Measurements from ENCODE around the gene CWC27.
"Not testable (repeated sequence)": the region's sequence is repeated elsewhere in the genome, so short reads cannot be mapped to it uniquely, and the experiment has no call there.

The CWC27 gene

DNA sequence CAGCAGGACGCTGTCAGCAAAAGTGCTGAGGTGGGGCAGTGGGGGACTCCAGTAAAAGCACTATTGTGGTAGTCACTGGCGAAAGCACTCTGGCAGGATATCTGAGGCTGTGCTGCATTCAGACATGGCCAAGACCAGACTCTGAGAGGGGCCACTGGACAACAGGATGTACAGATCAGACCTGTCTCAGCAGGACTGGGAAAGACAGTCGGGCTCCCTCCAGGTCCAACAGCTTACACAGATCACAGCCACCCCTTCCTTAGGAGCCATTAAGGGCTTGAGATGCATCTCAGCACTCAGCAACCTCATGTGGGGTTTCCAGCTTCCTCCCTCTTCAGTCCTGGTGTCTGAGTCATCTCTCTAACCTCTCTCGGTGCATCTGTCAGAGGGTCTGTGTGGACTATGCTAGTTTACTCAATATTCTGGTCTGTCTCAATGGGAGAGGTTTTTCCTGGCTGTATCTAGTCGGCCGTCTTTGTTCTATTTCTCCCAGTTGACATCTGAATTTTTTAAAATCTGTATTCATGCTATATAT, 154.5 kb downstream of the CWC27 start:
- no peak for DNase-seq (ENCODE audit: low read depth, low spot score)

DNA sequence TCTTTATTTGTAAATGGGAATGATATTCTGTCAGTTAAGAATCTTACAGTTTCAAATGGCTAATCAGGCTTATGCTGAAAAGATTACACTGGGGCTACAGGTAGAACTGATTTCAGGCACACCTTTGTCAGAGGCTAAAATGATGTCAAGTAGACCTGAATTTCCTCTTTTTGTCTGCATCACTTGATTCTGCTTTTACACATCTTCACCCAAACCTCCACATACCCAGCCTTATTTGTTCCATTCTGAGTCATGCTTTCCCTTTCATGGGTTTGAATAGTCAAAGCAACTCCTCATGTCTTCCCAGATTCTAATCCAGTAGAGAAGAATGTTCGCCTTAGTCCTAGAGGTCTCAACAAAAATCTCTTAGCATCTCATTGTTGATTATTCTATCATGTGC, 156.4 kb downstream of the CWC27 start:
- no peak for DNase-seq (ENCODE audit: low read depth, low spot score)

DNA sequence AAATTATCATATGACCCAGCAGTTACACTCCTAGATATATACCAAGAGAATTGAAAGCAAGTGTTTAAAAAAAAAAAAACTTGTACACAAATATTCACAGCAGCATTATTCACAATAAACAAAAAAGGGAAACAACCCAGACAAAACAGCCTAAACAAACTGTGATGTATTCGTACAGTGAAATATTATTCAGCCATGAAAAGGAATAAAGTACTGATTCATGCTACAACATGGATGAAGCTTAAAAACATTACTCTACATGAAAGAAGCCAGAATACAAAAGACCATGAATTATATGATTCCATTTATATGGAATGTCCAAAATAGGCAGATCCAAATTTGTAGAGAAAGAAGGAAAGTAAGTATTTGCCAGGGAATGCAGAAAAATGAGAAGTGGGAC, 161.1 kb downstream of the CWC27 start:
- no peak for DNase-seq (ENCODE audit: low read depth, low spot score)

DNA sequence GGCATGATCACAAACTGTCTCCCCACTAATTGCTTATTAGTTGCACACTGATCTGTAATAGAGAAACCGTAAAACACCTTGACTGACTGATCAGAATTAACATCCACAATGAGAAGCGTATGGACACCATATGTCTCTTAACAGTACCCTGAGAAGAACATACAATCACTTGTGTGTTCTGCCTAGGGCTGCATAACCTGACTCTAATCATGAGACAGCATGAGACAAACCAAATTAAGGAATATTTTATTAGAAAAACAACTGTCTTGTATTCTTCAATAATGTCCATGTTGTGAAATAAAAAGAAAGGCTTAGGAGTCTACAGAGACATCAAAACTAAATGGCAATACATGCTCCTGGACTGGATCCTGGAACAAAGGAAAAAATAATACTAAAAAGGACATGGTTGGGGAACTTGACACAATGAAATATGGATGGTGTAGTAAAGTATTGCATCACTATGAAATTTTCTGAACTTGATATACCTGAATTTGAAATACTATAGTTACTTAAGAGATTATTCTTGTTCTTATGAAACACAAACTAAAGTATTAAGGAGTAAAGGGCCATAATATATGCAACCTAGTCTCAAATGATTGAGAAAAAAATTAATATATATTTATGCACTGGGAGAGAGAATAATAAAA, 162.1 kb downstream of the CWC27 start:
- DNase-seq (ENCODE audit: low read depth, low spot score), result no peak

DNA sequence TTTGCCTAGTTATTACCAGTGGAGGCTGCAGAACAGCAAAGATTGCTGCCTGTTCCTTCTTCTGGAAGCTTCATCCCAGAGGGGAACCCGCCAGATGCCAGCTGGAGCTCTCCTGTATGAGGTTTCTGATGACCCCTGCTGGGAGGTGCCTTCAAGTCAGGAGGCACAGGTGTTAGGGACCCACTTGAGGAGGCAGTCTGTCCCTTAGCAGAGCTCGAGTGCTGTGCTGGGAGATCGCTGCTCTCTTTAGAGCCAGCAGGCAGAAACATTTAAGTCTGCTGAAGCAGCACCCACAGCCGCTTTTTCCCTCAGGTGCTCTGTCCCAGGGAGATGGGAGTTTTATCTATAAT, 170.7 kb downstream of the CWC27 start:
- not testable (repeated sequence) for DNase-seq (ENCODE audit: low read depth, low spot score)

DNA sequence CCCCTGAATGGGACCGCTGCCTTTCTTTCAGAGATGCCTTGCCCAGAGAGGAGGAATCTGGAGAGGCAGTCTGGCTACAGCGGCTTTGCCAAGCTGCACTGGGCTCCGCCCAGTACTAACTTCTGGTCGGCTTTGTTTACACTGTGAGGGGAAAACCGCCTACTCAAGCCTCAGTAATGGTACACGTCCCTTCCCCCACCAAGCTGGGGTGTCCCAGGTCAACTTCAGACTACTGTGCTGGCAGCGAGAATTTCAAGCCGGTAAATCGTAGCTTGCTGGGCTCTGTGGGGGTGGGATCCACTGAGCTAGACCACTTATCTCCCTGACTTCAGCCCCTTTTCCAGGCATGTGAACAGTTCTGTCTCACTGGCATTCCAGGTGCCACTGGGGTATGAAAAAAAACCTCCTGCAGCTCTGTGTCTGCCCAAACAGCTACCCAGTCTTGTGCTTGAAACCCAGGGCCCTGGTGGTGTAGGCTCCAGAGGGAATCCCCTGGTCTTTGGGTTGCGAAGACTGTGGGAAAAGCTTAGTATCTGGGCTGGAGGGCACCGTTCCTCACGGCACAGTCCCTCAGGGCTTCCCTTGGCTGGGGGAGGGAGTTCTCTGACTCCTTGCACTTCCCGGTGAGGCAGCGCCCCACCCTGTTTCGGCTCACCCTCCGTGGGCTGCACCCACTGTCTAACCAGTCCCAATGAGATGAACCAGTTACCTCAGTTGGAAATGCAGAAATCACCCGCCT, 171.2 kb downstream of the CWC27 start:
- DNase-seq (ENCODE audit: low read depth, low spot score), result no peak

DNA sequence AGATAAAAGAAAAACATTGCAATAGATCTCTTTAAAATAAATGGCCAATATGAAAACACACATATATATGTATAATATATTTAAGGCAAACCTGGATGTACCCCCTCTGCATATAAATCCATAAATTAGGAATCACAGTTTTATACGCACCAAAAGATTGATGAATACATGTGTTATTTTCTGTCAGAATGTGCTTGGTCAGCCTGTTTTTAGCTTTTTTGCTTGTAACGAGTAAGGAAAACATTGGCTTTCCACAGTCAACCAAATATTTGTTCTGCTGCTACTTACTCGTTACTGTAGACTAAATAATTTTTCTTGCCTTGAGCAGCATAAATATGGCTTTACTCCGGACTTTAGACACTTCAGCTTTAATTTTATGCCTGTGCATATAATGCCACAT, 173.7 kb downstream of the CWC27 start:
- DNase-seq (ENCODE audit: low read depth, low spot score), result no peak

DNA sequence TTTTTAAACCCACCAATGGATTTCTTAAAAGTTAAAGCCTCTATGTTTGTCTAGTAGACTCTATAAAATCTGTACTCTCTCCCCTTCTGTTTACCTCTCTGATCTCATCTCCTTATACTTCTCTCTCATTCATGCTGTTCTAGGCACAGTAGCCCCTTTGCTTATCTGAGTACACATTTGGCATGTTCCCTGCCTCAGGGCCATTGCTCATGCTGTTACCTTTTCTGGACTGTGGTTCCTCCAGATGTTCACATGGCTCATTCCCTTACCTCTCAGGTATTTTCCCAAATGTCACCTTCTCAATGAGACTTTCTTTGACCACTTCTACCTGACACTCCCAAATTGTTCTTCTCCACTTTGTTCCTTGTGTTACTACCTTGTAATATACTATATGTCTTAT, 176.1 kb downstream of the CWC27 start:
- DNase-seq (ENCODE audit: low read depth, low spot score), result no peak

DNA sequence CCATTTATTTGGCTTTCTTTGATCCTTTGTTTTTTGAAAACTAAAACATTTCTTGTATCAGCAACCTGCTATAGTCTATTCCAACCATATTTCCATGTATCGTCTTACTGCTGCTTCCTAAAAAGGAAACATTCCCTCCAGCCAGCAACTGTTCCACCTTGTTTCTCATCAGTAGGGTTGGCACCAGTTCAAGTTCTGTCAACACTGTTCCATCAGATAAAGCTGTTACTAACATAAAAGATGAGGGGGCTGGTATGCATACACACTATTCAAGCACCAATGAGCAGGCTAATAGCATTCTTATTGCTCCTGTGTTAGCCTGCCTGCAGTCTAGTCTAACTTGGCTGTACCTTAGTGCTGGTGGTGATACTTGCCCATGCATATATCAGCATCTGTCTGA, 178.3 kb downstream of the CWC27 start:
- no peak for DNase-seq (ENCODE audit: low read depth, low spot score)

DNA sequence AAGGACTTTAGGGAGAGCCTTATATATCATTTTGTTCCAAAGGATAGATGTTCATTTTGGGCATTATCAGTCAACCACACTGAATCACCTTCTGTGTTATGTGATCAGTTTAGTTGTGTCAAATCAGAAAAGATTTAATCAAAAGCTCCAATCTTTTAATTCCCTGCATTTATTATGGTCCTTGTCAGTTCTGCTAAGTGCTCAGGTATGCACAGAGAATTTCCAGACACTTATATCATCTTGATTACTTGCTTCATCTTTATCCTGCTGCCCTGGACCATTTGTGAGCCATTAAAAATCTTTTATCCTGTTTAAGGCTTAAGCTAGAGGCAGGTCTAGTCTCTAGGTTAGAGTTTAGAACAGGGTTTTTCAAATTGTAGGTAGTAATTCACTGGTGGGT, 179.1 kb downstream of the CWC27 start:
- DNase-seq (ENCODE audit: low read depth, low spot score), result no peak

DNA sequence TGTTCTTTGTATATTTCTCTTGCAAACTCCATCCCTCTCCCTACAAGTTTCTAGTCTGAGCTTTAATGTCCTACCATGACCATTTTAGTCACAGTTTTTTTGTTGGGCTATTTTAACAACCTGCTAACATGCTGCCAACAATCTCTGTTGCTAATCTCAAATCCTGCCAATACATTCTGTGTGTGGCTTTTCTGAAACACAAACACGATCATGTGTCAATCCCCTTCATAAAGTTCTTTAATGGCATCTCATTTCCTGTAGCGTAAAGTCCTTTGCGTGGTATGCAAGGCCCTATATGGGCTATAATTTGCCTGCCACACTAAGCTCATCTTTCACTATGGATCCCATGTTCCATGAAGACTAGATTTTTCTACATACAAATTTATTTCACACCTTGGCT, 180.6 kb downstream of the CWC27 start:
- no peak for DNase-seq (ENCODE audit: low read depth, low spot score)

DNA sequence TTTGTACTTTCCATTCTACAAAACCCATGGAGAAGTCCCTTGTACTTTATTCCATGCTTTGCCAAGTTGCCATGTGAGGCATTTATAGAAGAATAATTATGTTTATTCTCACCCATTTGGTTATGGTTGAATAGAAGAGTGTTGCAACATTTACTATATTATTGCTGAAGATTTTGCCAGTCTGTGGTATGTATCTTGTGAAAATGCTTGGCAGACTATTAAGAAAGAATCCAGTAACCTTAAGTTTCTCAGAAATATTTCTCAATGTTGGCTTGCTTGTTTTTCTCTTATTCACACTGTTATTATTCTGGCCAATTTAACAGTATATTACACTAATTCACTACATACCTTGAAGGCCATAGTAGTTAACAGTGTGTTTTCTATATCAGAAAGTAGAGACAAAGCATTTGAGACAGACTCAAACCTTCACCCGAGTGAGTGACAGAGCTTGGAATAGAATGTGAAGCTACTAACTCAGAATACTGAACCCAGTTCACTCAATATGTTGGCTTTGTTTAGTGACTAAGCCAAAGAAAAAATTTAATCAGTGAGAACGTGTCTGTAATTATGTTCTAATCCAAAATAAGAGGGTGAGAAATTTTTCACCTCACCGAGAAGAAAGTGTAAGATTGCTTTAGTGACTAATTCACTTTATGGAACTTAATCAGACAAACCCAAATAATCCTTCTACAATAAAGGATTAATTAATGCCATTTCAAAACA, 184.4 kb downstream of the CWC27 start:
- DNase-seq (ENCODE audit: low read depth, low spot score), result no peak

DNA sequence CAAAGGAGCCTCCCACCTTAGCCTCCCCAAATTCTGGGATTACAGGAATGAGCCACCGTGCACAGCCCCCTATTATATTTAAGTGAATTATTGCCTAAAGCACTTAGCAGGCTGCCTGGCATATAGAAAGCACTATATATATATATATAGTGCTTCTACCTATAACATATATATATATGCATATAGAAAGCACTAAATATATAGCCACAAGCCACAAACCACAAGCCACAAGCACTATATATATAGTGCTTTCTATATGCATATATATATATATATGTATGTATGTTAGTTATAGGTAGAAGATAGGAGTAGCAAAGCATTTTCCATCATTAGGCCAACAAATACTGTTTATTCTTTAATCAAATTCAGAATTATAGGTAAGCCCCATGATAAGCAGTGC, 185.8 kb downstream of the CWC27 start:
- DNase-seq (ENCODE audit: low read depth, low spot score), result no peak

DNA sequence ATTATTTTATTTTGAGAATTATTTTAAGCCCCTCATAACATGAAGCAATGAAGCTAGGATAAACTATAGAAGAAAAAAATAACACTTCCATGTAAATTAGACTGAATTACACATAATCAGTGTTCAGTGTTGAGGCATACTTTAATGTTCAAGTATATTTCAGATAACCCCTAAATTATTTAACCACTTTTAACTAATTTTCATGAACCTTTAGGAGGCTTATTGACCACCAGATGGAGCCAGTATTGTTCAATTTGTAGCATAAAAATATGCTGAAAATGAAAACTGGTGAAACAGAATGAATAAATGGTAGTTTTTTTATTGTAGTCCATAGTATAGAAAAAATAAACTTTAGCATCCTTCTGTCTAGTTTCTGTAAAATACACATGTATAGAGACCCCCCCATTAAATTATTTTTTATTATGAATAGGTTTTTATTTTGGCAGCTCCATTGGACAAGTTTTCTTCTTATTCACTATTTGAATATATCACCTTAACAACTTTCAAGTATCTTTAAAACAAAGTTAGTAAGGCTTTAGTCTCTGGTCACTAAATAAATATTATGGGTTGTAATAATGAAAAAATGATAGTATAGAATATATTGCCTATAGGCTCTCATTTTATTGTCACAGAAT, 190.1 kb downstream of the CWC27 start:
- no peak for DNase-seq (ENCODE audit: low read depth, low spot score)

DNA sequence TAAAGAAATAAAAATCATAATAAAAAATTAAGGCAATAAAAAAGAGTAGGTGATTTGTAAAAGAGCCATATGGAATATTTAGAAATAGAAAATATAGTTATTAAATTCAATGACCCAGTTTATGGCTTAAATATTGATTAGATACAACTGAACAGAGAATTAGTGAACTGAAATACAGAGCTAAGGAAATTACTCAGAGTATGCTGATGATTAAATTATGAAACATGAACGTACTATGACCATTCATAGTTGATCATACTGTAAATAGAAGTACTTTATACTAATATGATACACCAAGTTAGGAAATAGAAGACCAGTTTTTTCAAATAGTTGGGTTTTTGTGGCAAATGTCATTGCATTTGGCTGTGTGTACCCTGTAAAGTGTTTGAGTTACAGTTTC, 194.5 kb downstream of the CWC27 start:
- DNase-seq (ENCODE audit: low read depth, low spot score), result no peak

DNA sequence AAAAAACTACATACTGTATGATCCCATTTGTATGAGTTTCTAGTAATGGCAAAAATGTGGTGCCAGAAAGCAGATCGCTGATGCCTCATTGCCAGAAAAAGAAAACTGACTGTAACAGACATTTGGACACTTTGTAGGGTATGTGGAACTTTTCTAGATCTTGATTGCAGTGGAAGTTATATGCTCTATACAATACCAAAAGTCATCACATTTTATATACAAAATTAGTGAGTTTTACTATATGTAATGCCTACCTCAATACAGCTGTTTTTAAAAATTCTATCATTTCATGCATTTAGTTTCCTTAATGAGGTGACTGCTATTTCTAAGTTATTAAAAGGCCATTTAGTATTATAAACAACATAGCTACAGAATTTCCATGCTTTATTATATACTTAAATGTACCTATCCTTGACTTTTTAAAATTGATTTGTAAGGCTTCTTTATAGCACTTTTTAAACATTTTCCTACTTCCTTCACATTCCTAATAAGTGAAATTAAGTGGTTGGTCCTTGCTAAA, 199.9 kb downstream of the CWC27 start:
- DNase-seq (ENCODE audit: low read depth, low spot score), result no peak

DNA sequence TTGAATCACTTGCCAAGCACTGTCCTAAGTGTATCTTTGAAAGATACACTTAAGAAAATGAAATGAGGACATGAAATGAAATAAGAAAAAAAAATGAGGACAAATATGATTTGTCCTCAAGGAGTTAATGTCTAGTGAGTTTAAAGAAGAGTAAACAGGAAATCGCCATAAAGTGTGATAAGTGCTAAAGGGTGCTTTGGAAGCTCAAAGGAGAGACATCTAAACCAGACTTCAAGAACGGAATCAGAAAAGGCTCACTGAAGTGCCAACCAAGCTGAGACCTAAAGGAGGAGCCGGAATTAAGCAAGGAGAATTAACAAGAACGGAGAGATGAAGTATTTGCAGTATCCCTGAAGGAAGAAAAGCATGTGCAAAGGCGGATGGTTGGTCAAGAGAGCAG, 200.8 kb downstream of the CWC27 start:
- DNase-seq (ENCODE audit: low read depth, low spot score), result no peak

DNA sequence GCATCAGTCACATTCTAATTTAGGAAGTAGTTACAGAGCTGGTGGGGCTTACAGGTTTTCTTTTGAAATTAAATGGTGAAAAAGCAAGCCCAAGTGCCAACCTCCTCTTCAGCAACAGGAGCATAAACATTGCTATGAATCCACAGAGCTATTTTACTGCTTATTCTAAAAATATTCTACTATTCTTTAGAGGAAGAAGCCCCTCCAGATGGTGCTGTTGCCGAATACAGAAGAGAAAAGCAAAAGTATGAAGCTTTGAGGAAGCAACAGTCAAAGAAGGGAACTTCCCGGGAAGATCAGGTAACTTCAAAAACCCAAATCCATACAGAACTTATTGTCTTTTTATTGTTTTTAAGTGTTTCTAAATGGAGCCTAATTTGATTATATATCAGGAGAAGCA, 202.8 kb downstream of the CWC27 start:
- no peak for DNase-seq (ENCODE audit: low read depth, low spot score)

DNA sequence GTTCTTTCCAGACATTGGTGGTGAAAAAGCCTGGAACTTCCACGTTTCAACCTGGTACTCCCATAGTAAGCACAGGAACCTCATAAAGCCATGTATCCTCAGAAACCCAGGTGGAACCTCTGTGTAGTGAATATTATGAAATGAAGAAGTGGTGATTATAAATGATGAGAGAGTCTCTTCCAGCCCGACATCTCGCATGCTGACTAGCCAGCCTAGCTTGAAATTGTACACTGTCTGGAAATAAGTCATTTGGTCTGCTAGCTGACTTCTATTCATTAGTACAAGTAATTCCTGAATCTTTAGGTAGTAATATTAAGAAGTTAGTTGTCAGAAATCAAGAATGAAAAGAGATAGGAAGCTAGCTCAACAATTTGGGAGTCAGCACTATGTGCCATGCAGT, 203.3 kb downstream of the CWC27 start:
- no peak for DNase-seq (ENCODE audit: low read depth, low spot score)

DNA sequence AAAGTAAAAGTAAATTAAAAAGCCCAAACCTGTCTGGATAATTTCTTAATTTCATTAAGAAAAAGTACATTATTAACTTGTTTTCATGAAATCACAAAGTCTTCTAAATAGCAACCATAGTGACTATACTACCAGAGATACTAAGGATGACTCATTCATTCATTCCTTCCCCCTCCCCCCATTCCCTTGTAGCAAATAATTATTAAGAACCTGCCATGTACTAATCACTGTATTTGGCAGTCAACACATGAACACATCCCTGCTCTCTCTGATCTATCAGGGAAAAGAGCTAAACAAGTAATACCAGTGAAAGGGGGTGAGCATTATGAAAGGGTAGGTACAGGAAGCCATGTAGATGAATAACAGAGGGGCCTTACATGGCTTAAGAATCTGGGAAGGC, 203.9 kb downstream of the CWC27 start:
- no peak for DNase-seq (ENCODE audit: low read depth, low spot score)

DNA sequence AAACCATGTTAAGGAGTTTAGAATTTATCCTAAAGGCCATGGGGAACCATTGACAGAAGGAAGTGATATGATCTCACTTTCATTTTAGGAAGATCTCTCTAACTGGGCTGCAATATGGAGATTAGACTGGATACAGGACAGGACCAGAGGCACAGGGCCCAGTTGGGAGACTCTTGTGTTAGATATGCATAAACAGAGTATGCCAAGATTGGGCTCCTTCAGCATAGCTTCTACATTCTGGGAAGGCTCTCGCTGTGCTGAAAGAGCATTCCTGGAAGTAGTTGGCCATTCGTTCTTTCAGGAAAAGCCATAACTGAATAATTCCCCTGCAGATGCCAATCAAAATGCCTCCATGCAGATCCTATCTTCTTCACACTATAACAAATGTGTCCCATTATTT, 204.5 kb downstream of the CWC27 start:
- no peak for DNase-seq (ENCODE audit: low read depth, low spot score)

DNA sequence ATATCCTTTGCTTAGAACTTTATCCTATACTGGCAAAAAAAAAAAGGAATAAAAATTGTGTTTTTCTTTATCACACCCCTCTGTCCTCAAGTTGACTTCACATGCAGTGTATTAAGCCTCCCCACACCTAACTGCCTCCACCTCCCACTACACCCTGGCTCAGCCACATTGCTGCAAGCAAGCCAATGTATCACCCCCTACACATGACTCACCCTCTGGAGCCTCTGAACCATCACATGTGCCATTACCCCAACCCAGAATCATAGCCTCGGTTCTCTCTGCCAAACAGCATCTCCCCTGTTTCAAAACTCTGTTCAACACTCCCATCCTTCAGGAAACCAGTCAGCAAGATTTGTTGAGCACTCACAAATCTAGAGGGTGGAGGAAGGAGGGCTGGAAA, 209.0 kb downstream of the CWC27 start:
- DNase-seq (ENCODE audit: low read depth, low spot score), result no peak

Data from activated CD4-positive, CD25-positive, alpha-beta regulatory T cell treated with anti-CD3 and anti-CD28 coated beads, Interleukin-2, amount 50 U/mL, for 16 hours (primary cell).